ENCODE data around the gene KLF3. TPM values are rescaled to one million over a fixed set of nuclear protein-coding genes. Genes with fewer than 3 reads are reported as not detected.

The KLF3 gene
- total RNA-seq, 1 donor from 2014 or later: 40.8 TPM

DNA sequence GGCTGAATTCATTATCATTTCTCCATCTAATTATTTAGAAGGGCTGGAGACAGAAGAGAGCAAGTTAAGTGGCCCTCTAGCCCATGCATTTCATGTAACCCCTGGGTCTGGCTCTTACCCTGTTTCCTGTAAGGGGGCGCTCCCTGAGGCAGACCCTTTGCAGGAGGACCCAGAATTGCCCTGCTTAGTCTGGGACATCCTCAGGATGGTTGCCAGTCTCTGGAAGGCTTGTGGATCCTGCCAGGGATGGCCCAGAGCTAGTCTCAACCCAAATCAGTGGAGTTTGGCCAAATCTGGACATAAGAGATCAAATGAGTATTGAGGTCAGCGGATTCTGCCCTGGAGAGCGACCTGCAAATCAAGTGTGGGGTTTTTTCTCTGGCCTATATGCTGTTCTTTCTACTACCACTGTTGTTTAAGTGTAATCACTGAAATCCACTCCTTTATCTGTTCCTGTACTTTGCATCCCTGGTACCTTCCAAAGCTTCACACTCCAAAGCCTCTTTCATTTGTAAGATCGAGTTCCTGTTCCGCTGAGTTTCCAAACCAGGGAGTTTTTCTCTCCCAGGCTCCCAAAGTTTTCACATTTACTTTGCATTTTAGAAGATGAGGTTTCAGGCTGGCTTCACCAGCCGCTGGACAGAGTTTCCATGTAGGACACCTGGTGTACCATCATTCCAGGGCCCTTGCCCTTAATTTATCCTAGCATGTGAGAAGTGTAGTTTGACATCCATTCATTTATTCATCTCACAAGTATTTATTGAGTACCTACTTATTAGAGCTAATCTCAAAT is 6.3 kb downstream of the KLF3 start:
- H3K9me3 Mint-ChIP-seq (ENCODE audit: unreplicated experiment): no peaks in the 10 kb centered on the region
- peaks cover 75% of the 10 kb centered on the region for H3K4me1 Mint-ChIP-seq (ENCODE audit: low read depth, unreplicated experiment)
- H3K27ac Mint-ChIP-seq (ENCODE audit: unreplicated experiment): peak overlapping the region; percentile 93
- no peaks in the 10 kb centered on the region for H3K27me3 ChIP-seq (ENCODE audit: insufficient read depth, low read length)
- TF ChIP-seq EZH2 (IDR thresholded peaks at IDR 0.05; ENCODE audit: insufficient read depth, low read length): no peak
- TF ChIP-seq, protein P1, sequence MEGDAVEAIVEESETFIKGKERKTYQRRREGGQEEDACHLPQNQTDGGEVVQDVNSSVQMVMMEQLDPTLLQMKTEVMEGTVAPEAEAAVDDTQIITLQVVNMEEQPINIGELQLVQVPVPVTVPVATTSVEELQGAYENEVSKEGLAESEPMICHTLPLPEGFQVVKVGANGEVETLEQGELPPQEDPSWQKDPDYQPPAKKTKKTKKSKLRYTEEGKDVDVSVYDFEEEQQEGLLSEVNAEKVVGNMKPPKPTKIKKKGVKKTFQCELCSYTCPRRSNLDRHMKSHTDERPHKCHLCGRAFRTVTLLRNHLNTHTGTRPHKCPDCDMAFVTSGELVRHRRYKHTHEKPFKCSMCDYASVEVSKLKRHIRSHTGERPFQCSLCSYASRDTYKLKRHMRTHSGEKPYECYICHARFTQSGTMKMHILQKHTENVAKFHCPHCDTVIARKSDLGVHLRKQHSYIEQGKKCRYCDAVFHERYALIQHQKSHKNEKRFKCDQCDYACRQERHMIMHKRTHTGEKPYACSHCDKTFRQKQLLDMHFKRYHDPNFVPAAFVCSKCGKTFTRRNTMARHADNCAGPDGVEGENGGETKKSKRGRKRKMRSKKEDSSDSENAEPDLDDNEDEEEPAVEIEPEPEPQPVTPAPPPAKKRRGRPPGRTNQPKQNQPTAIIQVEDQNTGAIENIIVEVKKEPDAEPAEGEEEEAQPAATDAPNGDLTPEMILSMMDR (IDR thresholded peaks at IDR 0.05; ENCODE audit: insufficient read depth, low read depth, low read length): no peak
- H3K27ac ChIP-seq (ENCODE audit: low read depth, low read length): no peak overlapping the region
- H3K9ac ChIP-seq (ENCODE audit: low read length): peak overlapping the region; percentile 12
- peak overlapping the region; percentile 18 for H3K4me2 ChIP-seq (ENCODE audit: low read length)
- no peak for DNase-seq (ENCODE audit: low read depth)
- H3K4me3 ChIP-seq (ENCODE audit: insufficient read depth, low read depth, low read length): no peak overlapping the region
- peaks cover 98% of the 10 kb centered on the region for H3K79me2 ChIP-seq (ENCODE audit: insufficient read depth, low read length)
- no peaks in the 10 kb centered on the region for H3K9me3 ChIP-seq (ENCODE audit: insufficient read depth, low read depth, low read length)
- no peaks in the 10 kb centered on the region for H3K27me3 Mint-ChIP-seq (ENCODE audit: low read depth, unreplicated experiment)
- H3K36me3 ChIP-seq (ENCODE audit: insufficient read depth, low read length): peaks cover 2% of the 10 kb centered on the region
- no peaks in the 10 kb centered on the region for H3K36me3 Mint-ChIP-seq (ENCODE audit: low read depth, unreplicated experiment)
- no peak for FAIRE-seq
- H2AFZ ChIP-seq (ENCODE audit: low read depth, low read length): no peak overlapping the region
- H3K4me1 ChIP-seq (ENCODE audit: insufficient read depth, low read length): peaks cover 77% of the 10 kb centered on the region
- peaks cover 53% of the 10 kb centered on the region for H4K20me1 ChIP-seq (ENCODE audit: insufficient read depth, low read length)
- peak overlapping the region; percentile 50 for H3K4me3 Mint-ChIP-seq (ENCODE audit: unreplicated experiment)

DNA sequence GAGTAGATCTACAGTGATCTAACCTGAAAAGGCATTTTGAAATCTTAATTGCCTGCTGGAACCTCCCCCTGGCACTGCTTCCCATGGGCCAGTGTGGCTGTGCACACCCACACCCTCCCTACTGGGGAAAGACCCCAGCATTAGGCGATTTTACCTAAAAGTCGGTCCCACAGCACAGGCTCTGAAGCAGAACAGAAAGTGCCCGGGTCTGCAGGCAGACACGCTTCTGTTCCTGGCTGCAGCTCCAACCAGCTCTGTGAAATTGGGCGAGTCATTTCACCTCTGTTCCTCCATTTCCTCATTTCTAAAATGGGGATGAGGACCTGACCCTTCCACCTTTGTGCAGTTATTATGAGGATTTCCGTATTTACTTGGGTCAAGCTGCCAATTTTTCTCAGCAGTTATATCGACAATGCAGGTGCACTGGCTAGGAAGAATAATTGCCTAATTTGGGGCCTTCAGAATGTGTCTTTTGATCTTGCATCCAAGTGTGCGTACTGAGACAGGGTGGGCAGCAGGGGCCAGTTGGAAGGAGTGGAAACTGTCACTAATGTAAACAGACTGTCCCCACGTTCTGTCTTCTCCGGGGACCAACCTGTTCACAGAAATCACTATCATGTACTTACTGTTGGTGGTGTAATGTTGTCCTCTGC is 7.1 kb downstream of the KLF3 start:
- TF ChIP-seq EZH2 (IDR thresholded peaks at IDR 0.05; ENCODE audit: insufficient read depth, low read length): no peak
- TF ChIP-seq, protein P1 (IDR thresholded peaks at IDR 0.05; ENCODE audit: insufficient read depth, low read depth, low read length): no peak
- H3K27me3 ChIP-seq (ENCODE audit: insufficient read depth, low read length): no peaks in the 10 kb centered on the region
- H3K4me3 Mint-ChIP-seq (ENCODE audit: unreplicated experiment): no peak overlapping the region
- peaks cover 59% of the 10 kb centered on the region for H4K20me1 ChIP-seq (ENCODE audit: insufficient read depth, low read length)
- H3K9me3 Mint-ChIP-seq (ENCODE audit: unreplicated experiment): no peaks in the 10 kb centered on the region
- H3K36me3 Mint-ChIP-seq (ENCODE audit: low read depth, unreplicated experiment): no peaks in the 10 kb centered on the region
- DNase-seq (ENCODE audit: low read depth) (no peak), FAIRE-seq (no peak)
- no peak overlapping the region for H3K4me3 ChIP-seq (ENCODE audit: insufficient read depth, low read depth, low read length)
- H3K27ac Mint-ChIP-seq (ENCODE audit: unreplicated experiment): peak overlapping the region; percentile 35
- H3K27ac ChIP-seq (ENCODE audit: low read depth, low read length): no peak overlapping the region
- no peak overlapping the region for H2AFZ ChIP-seq (ENCODE audit: low read depth, low read length)
- H3K4me2 ChIP-seq (ENCODE audit: low read length): peak overlapping the region; percentile 18
- H3K9ac ChIP-seq (ENCODE audit: low read length): peak overlapping the region; percentile 12
- H3K4me1 Mint-ChIP-seq (ENCODE audit: low read depth, unreplicated experiment): peaks cover 82% of the 10 kb centered on the region
- peaks cover 2% of the 10 kb centered on the region for H3K36me3 ChIP-seq (ENCODE audit: insufficient read depth, low read length)
- no peaks in the 10 kb centered on the region for H3K9me3 ChIP-seq (ENCODE audit: insufficient read depth, low read depth, low read length)
- no peaks in the 10 kb centered on the region for H3K27me3 Mint-ChIP-seq (ENCODE audit: low read depth, unreplicated experiment)
- peaks cover 84% of the 10 kb centered on the region for H3K4me1 ChIP-seq (ENCODE audit: insufficient read depth, low read length)
- H3K79me2 ChIP-seq (ENCODE audit: insufficient read depth, low read length): peaks cover 98% of the 10 kb centered on the region

DNA sequence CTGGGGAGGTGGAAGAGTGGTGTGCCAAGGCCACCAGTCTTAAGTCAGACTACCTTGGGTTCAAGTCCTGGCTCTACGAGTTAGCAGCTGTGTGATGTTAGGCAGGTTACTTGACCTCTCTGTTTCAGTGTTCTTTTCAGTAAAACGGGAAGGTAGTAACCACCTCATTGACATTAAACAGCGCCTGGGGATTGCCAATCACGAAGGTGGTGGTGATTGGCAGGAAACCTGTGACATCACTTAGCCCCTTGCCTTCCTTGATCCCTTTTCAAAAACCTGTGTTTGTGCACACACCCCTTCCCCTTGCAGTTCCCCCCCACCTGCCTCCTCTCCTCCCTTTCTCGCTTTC is 7.6 kb downstream of the KLF3 start:
- no peak overlapping the region for H3K4me3 Mint-ChIP-seq (ENCODE audit: unreplicated experiment)
- no peak overlapping the region for H3K9ac ChIP-seq (ENCODE audit: low read length)

More for the DNA sequence above, 7.6 kb downstream of the KLF3 start:
- Mint-ChIP-seq H3K27me3 (ENCODE audit: low read depth, unreplicated experiment) (no peaks in the 10 kb centered on the region), H3K36me3 (ENCODE audit: low read depth, unreplicated experiment) (no peaks in the 10 kb centered on the region), H3K27ac (ENCODE audit: unreplicated experiment) (peak overlapping the region; percentile 38), H3K4me1 (ENCODE audit: low read depth, unreplicated experiment) (peaks cover 82% of the 10 kb centered on the region), H3K9me3 (ENCODE audit: unreplicated experiment) (no peaks in the 10 kb centered on the region)
- Histone ChIP-seq H2AFZ (ENCODE audit: low read depth, low read length) (no peak overlapping the region), H3K27me3 (ENCODE audit: insufficient read depth, low read length) (no peaks in the 10 kb centered on the region), H3K4me2 (ENCODE audit: low read length) (peak overlapping the region; percentile 18), H3K9me3 (ENCODE audit: insufficient read depth, low read depth, low read length) (no peaks in the 10 kb centered on the region), H3K79me2 (ENCODE audit: insufficient read depth, low read length) (peaks cover 98% of the 10 kb centered on the region), H3K4me1 (ENCODE audit: insufficient read depth, low read length) (peaks cover 82% of the 10 kb centered on the region), H4K20me1 (ENCODE audit: insufficient read depth, low read length) (peaks cover 62% of the 10 kb centered on the region), H3K4me3 (ENCODE audit: insufficient read depth, low read depth, low read length) (no peak overlapping the region), H3K36me3 (ENCODE audit: insufficient read depth, low read length) (peaks cover 2% of the 10 kb centered on the region), H3K27ac (ENCODE audit: low read depth, low read length) (no peak overlapping the region)
- DNase-seq (ENCODE audit: low read depth) (no peak), FAIRE-seq (no peak)
- TF ChIP-seq EZH2 (IDR thresholded peaks at IDR 0.05; ENCODE audit: insufficient read depth, low read length): no peak
- TF ChIP-seq, protein P1 (IDR thresholded peaks at IDR 0.05; ENCODE audit: insufficient read depth, low read depth, low read length): no peak

Measured in astrocyte (in vitro differentiated cells and primary cell).